HG03139 (cell line): ENCODE results near the gene CYP3A4.
"Not testable (repeated sequence)": the region's sequence is repeated elsewhere in the genome, so short reads cannot be mapped to it uniquely, and the experiment has no call there.

Source experiments
- ATAC-seq: cut with Tn5 transposase; IDR thresholded peaks from one replicate; pipeline ENCODE4 v1.9.1; 2021; ENCODE audit not compliant: unreplicated experiment

CYP3A4 gene

GRCh38 chr7:99730238-99730810, 53.7 kb downstream of the CYP3A4 start:
- no peak for ATAC-seq

GRCh38 chr7:99729486-99730237, 54.3 kb downstream of the CYP3A4 start:
- ATAC-seq = no peak

GRCh38 chr7:99728615-99729014, 55.4 kb downstream of the CYP3A4 start:
- no peak for ATAC-seq

- ATAC-seq = not testable (repeated sequence)
Measured at GRCh38 chr7:99723201-99723600, 60.8 kb downstream of the CYP3A4 start.

GRCh38 chr7:99720800-99721595, 63.0 kb downstream of the CYP3A4 start:
- no peak for ATAC-seq

GRCh38 chr7:99719996-99720769, 63.8 kb downstream of the CYP3A4 start:
- no peak for ATAC-seq

GRCh38 chr7:99713995-99714570, 69.9 kb downstream of the CYP3A4 start:
- ATAC-seq = no peak

- no peak for ATAC-seq
Measured at GRCh38 chr7:99709838-99710578, 74.0 kb downstream of the CYP3A4 start.

- no peak for ATAC-seq
Measured at GRCh38 chr7:99709260-99709659, 74.7 kb downstream of the CYP3A4 start.

- ATAC-seq = no peak
Measured at GRCh38 chr7:99707096-99707495, 76.9 kb downstream of the CYP3A4 start.
